Endothelial cell of umbilical vein (primary cell): ENCODE data around the gene CSNK1D. TPM values are rescaled to one million over a fixed set of nuclear protein-coding genes. Genes with fewer than 3 reads are reported as not detected.

Experiments used
- BruUV-seq: library from RNA; stranded (reverse); fragments of 400-500 nt; replicated peaks from 2 replicates; lab custom pipeline; 2021; lab: Mats Ljungman, UMichigan
- CTCF ChIA-PET: fragments of 300-600, 350-600 bp; sonication (Branson Sonifier 250); formaldehyde crosslinking; loops from one replicate; lab custom pipeline; 2021; ENCODE audit warnings: antibody characterized with exemption, inconsistent platforms; lab: Charles Lee
- POLR2A ChIA-PET: fragments of 300-600, 350-600 bp; sonication (Branson Sonifier 250); formaldehyde crosslinking; loops from one replicate; lab custom pipeline; 2021; ENCODE audit warnings: antibody characterized with exemption, inconsistent platforms; lab: Charles Lee
- DNase-seq: peaks from one replicate; pipeline ENCODE4 v3.0.0-alpha.2; 2011; ENCODE audit warnings: low read depth, low spot score
- FAIRE-seq: peaks from 2 replicates; lab custom pipeline; 2011; peaks lifted over from hg19 to GRCh38; lab: Jason Lieb, UNC
- H2AFZ ChIP-seq: 2 replicates; pipeline ENCODE4 v1.6.0; 2012; ENCODE audit warnings: low read depth, low read length, control low read depth, inconsistent platforms
- H3K27ac ChIP-seq: 2 replicates; pipeline ENCODE4 v1.5.1; 2011; ENCODE audit warnings: low read depth, mild to moderate bottlenecking, control low read depth, low read length, moderate library complexity; ENCODE audit not compliant: insufficient read depth
- H3K27me3 ChIP-seq, 2 experiments: 2 replicates each; pipeline versions ENCODE4 v1.6.0 to v1.6.1; 2011; ENCODE audit warnings: low read length in 2 of 2, mixed read lengths in 1 of 2; ENCODE audit not compliant: control insufficient read depth in 2 of 2, insufficient read depth in 2 of 2
- H3K36me3 ChIP-seq, 2 experiments: 2 replicates in 1 of 2; 3 replicates in 1 of 2; pipeline ENCODE4 v1.5.1; 2011; ENCODE audit warnings: low read length in 2 of 2, mild to moderate bottlenecking in 1 of 2, moderate library complexity in 1 of 2; ENCODE audit not compliant: control insufficient read depth in 2 of 2, insufficient read depth in 2 of 2; ENCODE audit errors: extremely low read depth in 1 of 2
- H3K4me1 ChIP-seq: 3 replicates; pipeline ENCODE4 v1.5.1; 2011; ENCODE audit warnings: mild to moderate bottlenecking, low read length; ENCODE audit not compliant: control insufficient read depth, insufficient read depth; ENCODE audit errors: extremely low read depth
- H3K4me2 ChIP-seq: 2 replicates; pipeline ENCODE4 v1.6.1; 2011; ENCODE audit warnings: low read length, control low read depth, mixed read lengths; ENCODE audit not compliant: insufficient read depth
- H3K4me3 ChIP-seq, 3 experiments: fragments of 200-600 bp in 1 of 3; sonication (generic), shearing (Covaris generic) in 1 of 3; replicated peaks in 1 of 3; 2 replicates each; pipeline ENCODE4 v1.5.1; 2011 to 2016; ENCODE audit warnings: control low read depth in 3 of 3, low read length in 3 of 3, mild to moderate bottlenecking in 2 of 3, inconsistent platforms in 1 of 3, low read depth in 1 of 3, moderate library complexity in 1 of 3; ENCODE audit not compliant: insufficient read depth in 1 of 3
- H3K79me2 ChIP-seq: 2 replicates; pipeline ENCODE4 v1.6.0; 2012; ENCODE audit warnings: low read length, inconsistent platforms; ENCODE audit not compliant: control insufficient read depth, insufficient read depth
- H3K9ac ChIP-seq: replicated peaks from 2 replicates; pipeline ENCODE3; 2011; ENCODE audit warnings: low read length, control low read depth; ENCODE audit not compliant: insufficient read depth; ENCODE audit errors: extremely low read depth
- H3K9me1 ChIP-seq: replicated peaks from 3 replicates; pipeline ENCODE4 v1.6.0; 2011; ENCODE audit warnings: mild to moderate bottlenecking, low read length; ENCODE audit not compliant: control insufficient read depth, insufficient read depth; ENCODE audit errors: extremely low read depth
- H3K9me3 ChIP-seq: replicated peaks from 2 replicates; pipeline ENCODE4 v1.5.1; 2012; ENCODE audit warnings: low read length, inconsistent platforms; ENCODE audit not compliant: control insufficient read depth, insufficient read depth
- H4K20me1 ChIP-seq: replicated peaks from 2 replicates; pipeline ENCODE3; 2011; ENCODE audit warnings: mild to moderate bottlenecking, low read length; ENCODE audit not compliant: control insufficient read depth, insufficient read depth; ENCODE audit errors: extremely low read depth
- CTCF ChIP-seq, 2 donors: IDR thresholded peaks; 1 replicate in 1 of 2; 2 replicates in 1 of 2; pipeline ENCODE4 v1.5.1; 2011; ENCODE audit warnings: low read length in 2 of 2, mild to moderate bottlenecking in 2 of 2, moderate library complexity in 2 of 2, control low read depth in 1 of 2, inconsistent platforms in 1 of 2, low read depth in 1 of 2; ENCODE audit not compliant: insufficient read depth in 1 of 2; ENCODE audit errors: extremely low read depth in 1 of 2
- EZH2 ChIP-seq: IDR thresholded peaks from 2 replicates; pipeline ENCODE4 v1.6.1; 2012; ENCODE audit warnings: borderline replicate concordance, low read depth, mild to moderate bottlenecking, moderate library complexity, low read length, inconsistent platforms; ENCODE audit not compliant: severe bottlenecking
- FOS ChIP-seq: IDR thresholded peaks from 2 replicates; pipeline ENCODE4 v1.6.1; 2011; ENCODE audit warnings: mild to moderate bottlenecking, low read length, moderate library complexity, borderline replicate concordance; ENCODE audit not compliant: insufficient read depth
- GATA2 ChIP-seq: IDR thresholded peaks from 2 replicates; pipeline ENCODE4 v1.7.0; 2011; ENCODE audit warnings: low read depth, mild to moderate bottlenecking, moderate library complexity, mixed read lengths, low read length; ENCODE audit not compliant: insufficient read length, insufficient read depth
- JUN ChIP-seq: IDR thresholded peaks from 2 replicates; pipeline ENCODE4 v1.6.1; 2011; ENCODE audit warnings: borderline replicate concordance, low read depth; ENCODE audit not compliant: insufficient read length, insufficient read depth
- MAX ChIP-seq: IDR thresholded peaks from 2 replicates; pipeline ENCODE4 v1.6.1; 2011; ENCODE audit not compliant: insufficient read depth, insufficient read length
- MYC ChIP-seq: IDR thresholded peaks from one replicate; pipeline ENCODE4 v1.6.1; 2011; ENCODE audit warnings: mild to moderate bottlenecking, low read depth, low read length
- POLR2A ChIP-seq: IDR thresholded peaks from 2 replicates; pipeline ENCODE4 v1.6.1; 2012; ENCODE audit warnings: low read depth, mild to moderate bottlenecking, control low read depth, low read length
- POLR2AphosphoS5 ChIP-seq: IDR thresholded peaks from 2 replicates; pipeline ENCODE4 v1.6.1; 2012; ENCODE audit warnings: low read depth, mild to moderate bottlenecking, control low read depth, low read length, moderate library complexity; ENCODE audit not compliant: insufficient read depth
- dilution Hi-C: fragments of 300-500 bp; cut with MboI; formaldehyde crosslinking; loops from one replicate; pipeline ENCODE4 v1.15.0; 2019; ENCODE audit warnings: low sequenced_read_pairs; ENCODE audit not compliant: extremely low pct_ligation_motif_present
- intact Hi-C: fragments of 100-400 bp; cut with micrococcal nuclease; formaldehyde crosslinking; loops from one replicate; pipeline ENCODE4 v1.10.0; 2022
- polyA plus RNA-seq, 4 experiments: library from polyadenylated mRNA; depleted of rRNA in 3 of 4; stranded (reverse) in 3 of 4; unstranded in 1 of 4; fragments of >200 nt; gene quantifications; 2 replicates each; pipeline versions ENCODE4 v1.2.1 to v1.2.3, GENCODE V29; 2011 to 2012; ENCODE audit warnings: missing spikeins in 1 of 4
- total RNA-seq: library from RNA; stranded (reverse); gene quantifications from 2 replicates; pipeline ENCODE4 v1.2.3, GENCODE V29; 2021

CSNK1D gene
- total and polyA plus RNA-seq, 2 donors (not counting 3 experiments of a cell fraction or from before 2014, with no cell fraction given): 127 to 155 TPM

GRCh38 chr17:82217120-82217529 is 56.4 kb downstream of the CSNK1D start:
- no peaks in the 10 kb centered on the region for H4K20me1 ChIP-seq
- no peak overlapping the region for H3K4me3 ChIP-seq
- BruUV-seq: TSS peak; percentile 89
- ChIA-PET CTCF (interaction anchor here (5.3 kb wide), 1 partner anchor 12 kb away, joined by 22 read pairs; no protein-coding TSS in a partner anchor), POLR2A (no interaction called here)
- TF ChIP-seq POLR2AphosphoS5 (no peak), JUN (no peak), MAX (no peak), POLR2A (no peak), EZH2 (no peak), MYC (no peak), FOS (no peak), GATA2 (no peak), CTCF (IDR thresholded peaks at IDR 0.05; ENCODE audit: extremely low read depth in 1 of 2, insufficient read depth in 1 of 2, low read depth in 1 of 2, low read length in 2 of 2) (no peak)
- no peaks in the 10 kb centered on the region for H3K9me1 ChIP-seq
- DNase-seq (no peak), FAIRE-seq (peak; percentile 95)
- peak overlapping the region; percentile 98 for H3K27ac ChIP-seq
- H3K9ac ChIP-seq: peak overlapping the region; percentile 81
- dilution Hi-C loops (no loop called here), intact Hi-C loops (loop anchor here (1.0 to 10.0 kb wide), 2 partner anchors 12 to 192 kb away; partner anchors contain the start of genes CENPX, LRRC45 and SLC16A3)
- no peaks in the 10 kb centered on the region for H3K27me3 ChIP-seq
- no peaks in the 10 kb centered on the region for H3K79me2 ChIP-seq
- peak overlapping the region; percentile 52 for H3K4me2 ChIP-seq
- peaks cover 28% of the 10 kb centered on the region for H3K4me1 ChIP-seq
- no peaks in the 10 kb centered on the region for H3K36me3 ChIP-seq
- H3K9me3 ChIP-seq: no peaks in the 10 kb centered on the region
- H2AFZ ChIP-seq: peak overlapping the region; percentile 26
